Stimulated activated CD8-positive, alpha-beta memory T cell treated with anti-CD3 and anti-CD28 coated beads, Interleukin-12 subunit alpha, Interleukin-12 subunit beta, amount 100 ng/mL, for 24 hours (primary cell): ENCODE data around the gene PKIG.

Source experiments
- DNase-seq: peaks from one replicate; pipeline ENCODE4 v3.0.0-alpha.2; 2020; ENCODE audit errors: extremely low read depth

The PKIG gene

DNA sequence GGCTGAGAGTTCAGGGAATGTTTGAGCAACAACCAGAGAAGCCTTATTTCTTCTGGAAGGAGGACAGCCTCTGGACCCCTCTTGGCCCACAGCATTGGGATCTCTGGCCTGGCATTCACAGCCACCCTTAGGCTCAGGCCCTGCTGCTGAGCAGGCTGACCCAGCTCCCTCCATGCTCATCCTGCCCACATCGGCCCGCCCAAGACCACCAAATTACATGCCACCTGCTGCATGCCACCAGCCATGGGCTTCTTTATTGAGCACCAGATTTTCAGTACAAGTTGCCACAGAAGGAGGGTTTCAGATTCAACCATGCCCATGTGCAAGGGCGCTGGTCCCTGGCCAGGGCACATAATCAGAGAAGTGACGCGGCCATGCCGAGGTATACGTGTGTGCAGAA, 36.9 kb downstream of the PKIG start:
- DNase-seq = no peak

DNA sequence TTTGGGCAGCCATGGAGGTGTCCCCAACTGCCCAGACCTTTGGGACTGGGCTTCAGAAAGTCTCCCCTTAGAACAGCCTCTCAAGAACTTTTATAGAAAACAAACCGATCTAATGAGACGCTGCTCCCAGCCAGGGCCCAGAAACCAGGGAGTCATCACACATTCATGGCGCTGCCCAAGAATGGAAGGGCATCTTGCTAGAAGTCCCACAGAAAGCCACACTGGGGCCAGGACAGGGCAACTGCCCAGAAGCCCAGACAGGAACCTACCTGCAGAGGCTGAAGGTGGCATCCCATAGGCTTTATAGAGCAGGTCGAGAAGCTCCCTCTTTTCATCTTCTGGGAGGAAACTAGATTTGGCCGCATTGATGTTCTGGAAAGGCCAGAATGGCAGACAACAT, 37.7 kb downstream of the PKIG start:
- no peak for DNase-seq

DNA sequence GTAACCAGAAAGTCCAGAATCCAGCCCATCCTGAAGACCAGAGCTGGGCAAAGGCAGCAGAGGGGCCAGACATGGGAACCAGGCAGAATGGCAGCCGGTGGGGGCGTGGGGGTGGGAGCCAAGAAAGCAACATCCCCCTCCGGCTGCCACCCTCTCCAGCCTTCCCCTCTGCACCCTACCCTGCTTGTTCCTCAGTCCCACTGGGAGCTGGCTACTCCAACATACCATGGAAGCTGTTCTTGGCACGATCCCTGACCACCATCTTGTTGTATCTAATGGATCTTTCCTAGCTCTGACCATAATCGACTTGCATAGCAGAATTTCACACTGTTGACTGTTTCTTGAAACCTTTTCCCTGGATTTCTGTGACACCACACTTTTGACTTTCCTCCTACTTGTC, 38.9 kb downstream of the PKIG start:
- DNase-seq = no peak

DNA sequence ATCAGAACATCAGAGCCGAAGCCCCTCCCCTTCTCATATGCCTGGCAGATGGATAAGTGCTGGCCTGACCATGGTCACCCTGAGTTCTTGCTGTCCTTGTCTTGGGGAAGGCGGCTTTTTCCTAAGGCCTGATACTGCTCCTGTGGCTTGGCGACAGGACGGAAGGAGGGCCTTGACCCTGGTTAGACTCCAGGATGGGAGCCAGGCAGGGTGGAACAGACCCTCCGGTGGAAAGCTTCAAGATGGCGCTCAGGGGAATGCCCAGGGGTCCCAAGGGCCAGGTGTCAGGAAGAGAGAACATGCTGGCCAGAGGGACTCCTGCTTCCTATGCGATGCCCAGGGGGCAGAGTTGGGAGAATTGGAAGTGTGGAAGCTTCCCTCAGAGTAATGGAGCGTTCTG, 39.6 kb downstream of the PKIG start:
- DNase-seq = no peak

DNA sequence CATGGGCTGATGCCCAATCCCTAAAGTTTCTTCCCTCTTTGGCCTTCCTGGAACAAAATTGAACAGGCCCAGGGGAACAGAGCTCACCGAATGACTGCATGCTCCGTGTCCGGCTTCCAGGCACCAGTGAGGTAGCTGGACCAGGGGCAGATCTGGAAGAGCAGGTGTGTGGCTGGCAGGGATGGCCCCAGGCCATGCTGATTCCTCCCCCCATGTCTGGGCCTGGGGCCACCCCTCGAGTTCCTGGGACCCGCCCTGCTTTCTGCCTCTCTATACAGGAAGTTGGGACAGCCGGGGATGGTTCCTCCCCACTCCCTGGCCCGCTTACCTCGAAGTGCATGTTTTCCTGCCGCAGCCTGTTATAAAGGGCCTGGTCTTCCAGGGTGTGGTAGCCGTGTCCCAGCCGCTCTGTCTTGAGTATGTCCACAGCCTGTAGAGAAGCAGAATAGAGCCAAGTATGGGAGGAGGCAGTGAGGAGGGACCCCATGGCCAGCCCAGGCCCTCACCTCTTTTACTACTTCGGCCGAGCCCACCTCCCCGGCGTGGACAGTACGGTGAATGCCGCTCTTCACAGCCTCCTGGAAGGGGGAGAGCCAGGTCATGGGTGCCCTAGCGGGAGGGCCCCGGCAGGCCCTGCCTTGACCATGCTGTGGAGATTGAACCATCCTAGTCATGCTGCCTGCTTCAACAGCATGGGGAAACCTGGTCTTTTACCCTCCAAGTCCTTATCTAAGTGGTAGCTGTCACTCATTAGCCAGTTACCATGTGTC, 40.3 kb downstream of the PKIG start:
- no peak for DNase-seq

DNA sequence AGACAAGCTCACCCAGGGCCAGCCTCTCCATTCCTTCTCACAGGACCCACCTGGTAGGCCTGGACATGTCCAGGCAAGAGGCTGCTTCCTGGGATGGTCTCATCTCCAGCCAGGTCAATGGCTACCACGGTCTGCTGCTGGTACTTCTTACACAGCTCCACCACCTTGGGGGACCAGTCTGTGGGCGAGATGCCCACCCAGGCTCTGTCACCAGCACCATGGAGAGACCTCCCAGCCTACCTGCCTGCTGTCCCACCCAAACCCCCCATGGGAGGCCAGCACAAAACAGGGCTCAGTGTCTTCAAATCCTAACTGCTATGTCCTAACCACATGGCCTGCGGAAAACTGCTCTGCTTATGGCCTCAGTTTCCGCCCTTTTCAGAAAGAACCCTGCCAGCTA, 41.8 kb downstream of the PKIG start:
- DNase-seq = no peak

DNA sequence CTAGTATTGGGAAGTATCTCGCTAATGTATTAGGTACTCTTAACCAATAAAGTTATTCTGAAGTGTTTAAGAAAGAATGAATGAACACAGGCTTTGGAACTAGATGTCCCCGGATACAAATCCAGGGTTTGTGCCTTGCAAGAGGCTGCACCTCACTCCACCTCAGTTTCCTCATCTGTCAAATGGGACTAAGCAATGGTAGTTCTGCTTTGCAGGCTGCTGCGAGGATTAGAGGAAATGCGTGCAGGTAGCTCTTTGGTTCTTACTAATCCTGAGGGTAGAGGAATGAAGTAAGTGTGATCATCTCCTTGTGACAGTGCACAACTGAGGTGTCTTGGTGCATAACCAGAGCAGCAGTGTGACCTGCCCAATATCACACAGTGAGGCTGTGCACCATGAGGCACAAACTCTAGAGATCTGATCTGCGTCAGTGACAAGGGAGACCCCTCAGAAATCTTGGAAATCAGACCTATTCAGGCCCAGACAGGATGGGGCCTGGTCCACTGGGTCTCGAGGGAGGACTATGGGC, 42.4 kb downstream of the PKIG start:
- no peak for DNase-seq

DNA sequence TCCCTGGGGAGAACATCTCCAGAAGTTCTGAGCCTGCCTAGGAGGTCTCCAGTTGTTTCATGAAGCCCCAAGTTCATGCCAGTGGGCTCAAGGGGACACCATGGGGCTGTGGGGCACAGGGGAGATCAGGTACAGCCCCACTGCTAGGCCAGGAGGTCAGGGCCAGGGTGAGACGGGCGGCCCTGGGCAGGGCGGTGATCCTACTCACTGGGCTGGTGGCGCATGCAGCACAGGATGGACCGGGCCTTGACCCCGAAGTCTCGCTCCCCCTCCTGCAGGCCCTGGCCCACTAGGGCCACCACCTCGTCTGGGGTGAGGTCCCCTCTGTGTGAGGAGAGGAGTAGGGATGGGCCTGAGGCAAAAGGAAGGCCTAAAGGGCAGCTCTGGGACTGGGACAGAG, 43.0 kb downstream of the PKIG start:
- DNase-seq = no peak

DNA sequence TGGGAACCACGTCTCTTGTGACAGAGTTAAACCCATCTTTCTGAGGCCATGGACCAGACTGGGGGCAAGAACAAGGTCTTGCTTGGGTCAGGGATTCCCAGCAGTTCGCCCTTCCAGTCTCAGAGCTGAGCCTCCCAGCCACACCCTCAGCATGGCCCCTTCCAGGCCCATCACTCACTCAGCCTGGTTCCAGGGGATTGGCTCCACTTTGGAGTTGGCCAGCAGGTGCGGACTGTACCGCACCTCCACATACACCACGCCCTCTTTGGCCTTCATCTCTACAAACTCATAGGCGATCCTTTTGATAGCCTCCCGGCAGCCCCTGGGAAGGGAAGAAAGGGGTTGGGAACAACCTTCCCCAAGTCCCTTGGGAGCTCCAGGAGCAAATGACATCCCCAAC, 43.9 kb downstream of the PKIG start:
- DNase-seq = no peak

DNA sequence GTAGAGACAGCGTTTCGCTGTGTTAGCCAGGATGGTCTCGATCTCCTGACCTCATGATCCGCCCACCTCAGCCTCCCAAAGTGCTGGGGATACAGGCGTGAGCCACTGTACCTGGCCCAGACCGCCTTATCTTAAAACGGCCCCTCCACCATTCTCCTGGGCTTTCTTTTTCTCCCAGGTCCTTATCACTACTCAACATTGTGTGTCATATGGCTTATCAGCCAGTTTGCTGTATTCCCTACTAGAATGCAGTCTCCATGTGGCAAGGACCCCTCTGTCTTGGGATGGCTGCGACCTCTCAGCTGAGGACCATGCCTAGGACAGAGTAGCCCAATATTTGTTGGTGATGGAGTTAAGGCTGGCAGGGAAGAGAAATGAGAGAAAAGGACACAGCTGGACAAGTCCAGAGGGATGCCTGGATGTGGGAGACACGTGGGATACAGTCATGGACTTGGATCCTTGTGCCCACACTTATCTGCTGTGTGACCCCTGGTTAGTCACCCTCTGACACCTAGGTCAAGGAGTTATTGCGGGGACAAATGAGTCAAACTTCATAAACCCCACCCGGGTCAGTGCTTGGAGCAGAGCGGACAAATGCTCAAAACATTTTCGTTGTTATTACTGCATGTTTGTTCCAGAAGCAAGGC, 45.1 kb downstream of the PKIG start:
- no peak for DNase-seq

DNA sequence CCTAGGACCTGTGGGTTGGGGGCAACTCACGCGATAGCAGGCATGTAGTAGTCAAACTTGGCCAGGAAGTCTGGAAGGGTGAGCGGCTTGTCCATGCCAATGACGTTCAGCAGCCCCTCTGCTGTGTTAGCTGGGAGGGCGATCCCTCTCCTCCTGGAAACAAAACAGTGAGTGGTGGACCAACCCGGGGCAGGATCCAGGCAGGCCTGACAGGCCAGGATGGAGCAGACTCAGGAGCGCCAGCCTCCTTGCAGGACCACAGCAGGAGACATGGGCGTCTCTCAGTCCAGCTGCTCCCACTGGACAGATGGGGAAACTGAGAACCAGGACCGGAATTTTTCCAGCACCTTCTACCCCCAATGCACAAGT, 46.6 kb downstream of the PKIG start:
- no peak for DNase-seq

DNA sequence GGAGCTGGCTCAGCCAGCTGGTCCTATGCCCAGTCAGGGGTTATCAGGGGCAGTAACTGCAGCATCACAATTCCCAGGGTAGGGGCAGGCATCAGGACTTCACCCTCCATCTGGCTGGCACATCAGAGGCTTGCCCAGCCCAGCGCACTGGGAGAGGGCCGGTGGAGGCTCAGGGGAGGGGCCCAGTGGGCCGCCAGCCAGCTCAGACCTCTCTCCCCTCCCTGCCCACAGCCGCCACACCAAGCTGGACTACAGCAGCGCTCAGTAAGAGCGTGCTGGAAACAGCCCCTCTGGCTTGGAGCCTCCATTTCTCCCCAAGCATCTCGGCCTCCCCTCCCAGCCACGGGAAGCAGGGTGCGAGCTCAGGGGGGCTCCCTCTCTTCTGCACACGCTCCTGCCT, 47.2 kb downstream of the PKIG start:
- no peak for DNase-seq

DNA sequence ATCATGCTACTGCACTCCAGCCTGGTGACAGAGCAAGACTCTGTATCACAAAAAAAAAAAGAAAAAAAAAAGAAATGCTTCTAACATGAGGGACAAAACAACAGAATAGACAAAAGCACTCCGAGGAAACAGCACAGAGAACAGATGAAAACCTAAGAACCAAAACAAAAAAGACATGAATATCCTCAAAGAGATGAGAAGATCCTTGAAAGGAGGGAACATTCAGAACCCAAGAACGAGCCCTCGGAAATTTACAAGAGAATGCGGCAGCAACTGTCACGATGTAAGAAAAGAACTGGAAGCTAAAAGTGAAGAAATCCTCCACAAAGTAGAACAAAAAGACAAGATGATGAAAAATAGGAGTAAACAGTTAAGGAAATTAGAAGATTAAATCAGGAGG, 47.9 kb downstream of the PKIG start:
- DNase-seq = no peak

DNA sequence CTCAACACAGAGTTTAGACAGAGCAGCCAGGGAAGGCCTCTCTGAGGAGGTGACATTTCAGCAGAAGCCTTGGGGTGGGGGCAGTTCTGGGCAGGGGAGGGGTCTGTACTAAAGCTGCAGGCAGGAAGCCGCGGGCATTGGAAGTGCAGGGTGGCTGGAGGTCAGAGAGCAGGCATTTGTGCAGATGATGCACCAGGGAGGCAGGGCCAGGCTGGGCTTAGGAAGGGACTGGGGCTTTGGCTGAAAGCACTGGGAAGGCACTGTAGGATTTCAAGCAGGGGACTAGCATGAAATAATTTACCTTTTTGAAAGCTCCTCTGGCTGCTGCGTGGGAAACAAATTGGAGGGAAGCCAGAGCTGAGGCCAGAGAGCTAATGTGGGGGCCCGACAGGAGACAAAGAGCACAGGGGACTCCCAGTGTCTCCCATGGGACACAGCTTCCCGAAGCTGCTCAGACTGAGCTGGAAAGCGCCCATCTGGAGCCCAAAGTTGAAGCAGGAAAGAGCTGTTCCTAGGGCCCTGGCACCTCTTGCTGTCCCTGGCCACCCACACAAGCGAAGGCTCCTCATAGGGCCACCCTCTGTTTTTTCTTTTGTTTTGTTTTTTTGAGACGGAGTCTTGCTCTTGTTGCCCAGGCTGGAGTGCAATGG, 49.8 kb downstream of the PKIG start:
- no peak for DNase-seq

DNA sequence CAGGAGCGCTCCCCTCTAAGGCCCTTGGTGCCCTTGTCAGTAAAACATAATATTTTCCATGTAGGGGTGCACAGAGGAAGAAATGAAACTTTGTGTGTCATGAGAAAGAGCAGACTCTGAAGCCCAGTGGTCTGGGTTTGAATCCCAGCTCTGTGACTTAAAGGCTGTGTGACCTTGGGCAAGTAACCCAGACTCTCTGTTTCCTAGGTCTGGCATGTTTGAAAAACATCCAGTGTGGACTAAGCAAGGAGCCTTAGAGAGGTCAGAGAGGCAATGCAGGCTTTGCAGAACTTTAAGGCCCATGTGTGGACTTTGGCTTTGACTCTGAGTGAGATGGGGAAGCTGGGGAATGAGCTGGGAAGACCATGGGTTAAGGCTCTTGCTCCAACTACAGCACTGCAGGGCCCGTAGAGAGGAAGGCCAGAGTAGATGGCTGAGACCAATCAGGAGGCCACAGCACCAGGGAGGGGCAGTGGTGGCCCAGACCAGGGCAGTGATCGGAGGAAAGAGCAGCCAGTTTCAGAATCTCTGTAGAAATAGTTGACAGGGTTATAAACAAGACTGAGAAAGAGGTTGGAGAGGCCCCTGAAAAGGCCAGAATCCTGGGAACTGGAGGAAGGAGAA, 50.9 kb downstream of the PKIG start:
- DNase-seq = no peak

DNA sequence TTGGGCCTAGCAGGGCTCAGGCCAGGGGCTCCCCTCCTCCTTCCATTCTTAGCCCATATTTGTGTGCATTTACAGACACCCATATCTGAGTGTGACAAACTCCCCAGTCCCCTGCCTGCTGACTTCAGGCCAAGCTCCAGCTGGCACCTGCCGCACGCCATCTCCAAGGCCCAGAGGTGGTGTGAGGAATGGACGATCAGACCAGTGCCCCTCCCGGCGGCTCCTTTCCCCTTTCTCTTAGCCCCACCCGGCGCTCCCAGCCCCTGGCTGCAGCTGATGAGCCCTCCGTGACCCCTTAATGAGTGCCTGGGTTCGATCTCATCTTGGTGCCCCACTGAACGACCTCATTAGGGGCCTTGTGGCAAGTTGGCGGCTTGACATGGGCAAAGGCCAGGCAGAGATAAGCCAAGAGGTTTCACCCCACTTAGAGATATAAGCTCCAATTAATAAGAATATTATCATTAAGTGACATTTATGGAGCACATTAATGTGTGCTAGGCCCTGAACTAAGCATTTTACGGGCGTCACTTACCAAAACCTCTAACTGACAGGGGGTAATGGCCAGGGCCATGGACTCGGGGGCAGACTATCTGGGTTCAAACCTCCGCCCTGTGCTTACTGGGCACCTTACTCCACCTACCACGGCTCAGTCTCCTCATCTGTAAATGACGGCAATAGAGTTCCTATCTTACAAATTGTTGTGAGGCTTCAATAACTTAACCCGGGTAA, 51.7 kb downstream of the PKIG start:
- DNase-seq = no peak

DNA sequence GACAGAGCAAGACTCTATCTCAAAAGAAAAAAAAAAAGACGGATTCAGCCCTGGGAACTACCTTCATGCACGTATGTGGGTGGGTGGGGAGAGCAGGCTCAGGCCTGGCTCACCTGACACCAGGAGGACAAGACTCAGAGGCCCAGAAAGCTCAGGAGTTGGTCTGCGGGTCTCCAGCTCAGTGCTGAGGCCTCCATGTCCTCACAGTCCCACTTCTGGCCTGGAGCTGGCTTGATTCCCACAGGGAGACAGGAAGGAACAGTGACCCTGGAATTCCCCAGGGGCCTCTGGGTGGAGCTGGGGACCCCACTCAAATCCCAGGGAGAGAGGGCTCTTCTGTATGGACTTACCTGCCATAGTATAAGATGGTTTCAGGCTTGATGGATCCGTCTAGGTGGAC, 53.5 kb downstream of the PKIG start:
- DNase-seq = no peak

DNA sequence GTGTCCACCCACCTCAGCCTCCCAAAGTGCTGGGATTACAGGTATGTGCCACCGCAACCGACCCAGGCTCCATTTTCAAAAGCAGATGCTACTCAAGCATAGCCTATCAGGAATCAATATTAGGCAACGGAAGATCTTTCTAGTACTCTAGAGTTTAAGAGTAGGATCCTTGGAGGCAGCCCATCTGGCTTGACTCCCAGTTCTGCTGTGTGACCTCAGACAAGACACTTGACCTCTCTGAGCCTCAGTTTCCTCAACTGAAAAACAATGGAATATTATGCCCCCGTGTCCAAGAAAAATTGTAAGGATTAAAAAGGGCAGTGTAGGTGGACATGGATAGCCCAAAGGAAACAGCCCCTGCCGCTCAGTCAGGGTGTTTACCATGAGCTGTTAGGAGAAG, 54.7 kb downstream of the PKIG start:
- DNase-seq = no peak

DNA sequence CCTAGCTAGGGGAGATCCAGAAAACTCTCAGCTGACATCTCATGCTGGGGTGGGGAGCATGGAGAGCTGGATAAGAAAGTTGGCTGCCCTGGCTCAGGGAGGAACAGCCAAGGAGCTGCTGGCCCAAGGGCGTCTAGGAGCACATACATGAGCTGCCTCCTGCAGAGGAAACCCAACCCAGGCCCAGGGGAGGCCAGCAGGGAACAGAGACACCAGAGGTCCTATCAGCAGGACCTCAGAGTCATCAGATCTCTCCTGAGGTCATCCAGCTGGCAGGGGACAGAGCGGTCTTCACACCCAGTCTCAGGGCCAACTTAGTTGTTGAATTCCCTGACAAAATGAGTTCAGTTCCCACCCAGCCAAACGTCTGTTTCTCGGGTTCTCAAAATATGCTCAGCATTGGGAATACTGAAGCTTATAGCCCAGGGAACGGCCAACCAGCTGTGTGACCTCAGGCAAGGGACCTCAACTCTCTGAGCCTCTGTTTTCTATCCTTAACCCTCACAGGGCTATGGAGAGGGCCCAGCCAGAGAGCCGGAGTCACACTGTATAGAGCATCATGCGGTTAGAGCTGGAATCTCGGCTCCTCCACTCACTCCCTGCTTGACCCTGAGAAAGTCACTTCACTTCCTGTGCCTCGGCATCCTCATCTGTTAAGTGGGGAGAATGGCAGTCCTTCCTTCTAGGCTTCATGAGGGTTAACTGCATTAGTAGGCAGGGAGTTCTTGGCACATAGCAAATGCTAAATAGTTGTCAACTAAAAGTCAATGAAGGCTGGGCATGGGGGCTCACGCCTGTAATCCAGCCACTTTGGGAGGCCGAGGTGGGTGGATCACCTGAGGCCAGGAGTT, 55.4 kb downstream of the PKIG start:
- DNase-seq = no peak

DNA sequence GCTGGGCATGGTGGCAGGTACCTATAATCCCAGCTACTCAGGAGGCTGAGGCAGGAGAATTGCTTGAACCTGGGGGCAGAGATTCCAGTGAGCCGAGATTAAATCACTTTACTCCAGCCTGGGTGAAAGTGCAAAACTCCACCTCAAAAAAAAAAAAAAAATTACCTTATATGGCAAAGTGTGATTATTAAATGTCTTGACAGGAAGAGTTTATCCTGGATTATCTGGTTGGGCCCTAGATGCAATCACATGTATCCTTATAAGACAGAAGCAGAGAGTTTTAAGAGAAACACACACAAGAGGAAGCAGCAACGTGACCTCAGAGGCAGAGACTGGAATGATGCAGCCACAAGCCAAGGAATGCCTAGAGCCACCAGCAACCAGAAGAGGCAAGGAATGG, 58.1 kb downstream of the PKIG start:
- no peak for DNase-seq

DNA sequence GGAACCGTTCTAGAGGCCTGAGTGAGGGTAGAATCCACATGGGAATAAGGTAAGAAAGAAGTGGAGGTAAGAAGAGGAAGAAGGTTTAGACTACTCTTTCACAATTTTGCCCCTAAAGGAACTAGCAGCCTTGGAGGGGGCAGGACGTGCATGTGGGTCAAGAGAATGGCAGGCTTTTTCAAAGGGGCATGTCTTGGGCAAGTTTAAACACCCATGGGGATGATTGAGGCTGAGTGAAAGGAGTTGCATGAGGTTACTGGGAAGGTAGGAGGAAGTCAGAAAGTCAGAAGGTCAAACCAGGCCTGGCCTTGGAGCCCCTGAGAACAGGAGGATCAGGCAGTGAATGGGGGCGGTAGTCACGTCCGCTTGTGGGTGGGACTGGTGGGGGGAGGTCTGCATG, 58.9 kb downstream of the PKIG start:
- DNase-seq = no peak
